ENCODE results near the gene CNOT4.
"Not testable (repeated sequence)": the region's sequence is repeated elsewhere in the genome, so short reads cannot be mapped to it uniquely, and the experiment has no call there.

Gene CNOT4

GRCh38 chr7:135362871-135363270 lies 147.0 kb downstream of the CNOT4 start:
- DNase-seq (ENCODE audit: low spot score) = no peak

GRCh38 chr7:135361788-135362187 lies 148.1 kb downstream of the CNOT4 start:
- no peak for DNase-seq (ENCODE audit: low spot score)

GRCh38 chr7:135359615-135360014 lies 150.3 kb downstream of the CNOT4 start:
- no peak for DNase-seq (ENCODE audit: low spot score)

GRCh38 chr7:135355377-135356048 lies 154.4 kb downstream of the CNOT4 start:
- DNase-seq (ENCODE audit: low spot score) = no peak

GRCh38 chr7:135353832-135354231 lies 156.1 kb downstream of the CNOT4 start:
- no peak for DNase-seq (ENCODE audit: low spot score)

GRCh38 chr7:135352285-135352684 lies 157.6 kb downstream of the CNOT4 start:
- DNase-seq (ENCODE audit: low spot score) = no peak

GRCh38 chr7:135351070-135351469 lies 158.8 kb downstream of the CNOT4 start:
- DNase-seq (ENCODE audit: low spot score) = not testable (repeated sequence)

- DNase-seq (ENCODE audit: low spot score) = no peak
These were observed 160.2 kb downstream of the CNOT4 start for GRCh38 chr7:135349746-135350145.

- DNase-seq (ENCODE audit: low spot score) = no peak
These were observed 161.4 kb downstream of the CNOT4 start for GRCh38 chr7:135348493-135348892.

- DNase-seq (ENCODE audit: low spot score) = no peak
These were observed 166.5 kb downstream of the CNOT4 start for GRCh38 chr7:135343361-135343760.

- DNase-seq (ENCODE audit: low spot score) = no peak
These were observed 167.0 kb downstream of the CNOT4 start for GRCh38 chr7:135342887-135343286.

GRCh38 chr7:135341049-135341448 lies 168.9 kb downstream of the CNOT4 start:
- DNase-seq (ENCODE audit: low spot score) = no peak

- DNase-seq (ENCODE audit: low spot score) = no peak
These were observed 171.8 kb downstream of the CNOT4 start for GRCh38 chr7:135337977-135338550.

GRCh38 chr7:135337506-135337905 lies 172.4 kb downstream of the CNOT4 start:
- DNase-seq (ENCODE audit: low spot score) = no peak

GRCh38 chr7:135335628-135336139 lies 174.2 kb downstream of the CNOT4 start:
- DNase-seq (ENCODE audit: low spot score) = peak; percentile 24

- DNase-seq (ENCODE audit: low spot score) = no peak
These were observed 174.9 kb downstream of the CNOT4 start for GRCh38 chr7:135334830-135335543.

- no peak for DNase-seq (ENCODE audit: low spot score)
These were observed 176.0 kb downstream of the CNOT4 start for GRCh38 chr7:135333946-135334345.

GRCh38 chr7:135333200-135333599 lies 176.7 kb downstream of the CNOT4 start:
- DNase-seq (ENCODE audit: low spot score) = no peak

- no peak for DNase-seq (ENCODE audit: low spot score)
These were observed 179.8 kb downstream of the CNOT4 start for GRCh38 chr7:135330088-135330487.

GRCh38 chr7:135328526-135328925 lies 181.4 kb downstream of the CNOT4 start:
- DNase-seq (ENCODE audit: low spot score) = no peak

GRCh38 chr7:135328053-135328452 lies 181.8 kb downstream of the CNOT4 start:
- no peak for DNase-seq (ENCODE audit: low spot score)

- no peak for DNase-seq (ENCODE audit: low spot score)
These were observed 182.4 kb downstream of the CNOT4 start for GRCh38 chr7:135327458-135327857.

GRCh38 chr7:135326636-135327280 lies 183.1 kb downstream of the CNOT4 start:
- DNase-seq (ENCODE audit: low spot score) = no peak

Data from germinal center (tissue), 1 donor.